MCF 10A (cell line): ENCODE data around the gene LKAAEAR1. TPM values are rescaled to one million over a fixed set of nuclear protein-coding genes. Genes with fewer than 3 reads are reported as not detected.

ENCODE experiments used
- BruUV-seq: library from RNA; stranded (reverse); fragments of 400-500 nt; replicated peaks from 2 replicates; lab custom pipeline; 2021; lab: Mats Ljungman, UMichigan
- CTCF ChIA-PET: fragments of 300-600 bp; sonication (Branson Sonifier 250); formaldehyde crosslinking; extraction: SDS; loops from one replicate; lab custom pipeline; 2021; ENCODE audit warnings: antibody characterized with exemption, inconsistent platforms; lab: Yijun Ruan, JAX
- POLR2A ChIA-PET: fragments of 300-600, 350-650 bp; sonication (Branson Sonifier 250); formaldehyde crosslinking; extraction: SDS; loops from one replicate; lab custom pipeline; 2020; ENCODE audit warnings: antibody characterized with exemption, inconsistent platforms; lab: Yijun Ruan, JAX
- DNase-seq: peaks from one replicate; pipeline ENCODE4 v3.0.0-alpha.2; 2018; ENCODE audit not compliant: unreplicated experiment
- H3K27ac Mint-ChIP-seq: one replicate; pipeline ENCODE4 v1.8.0; 2022; ENCODE audit warnings: mild to moderate bottlenecking, low read depth, mixed read lengths; ENCODE audit not compliant: unreplicated experiment
- H3K27me3 Mint-ChIP-seq: one replicate; pipeline ENCODE4 v1.8.0; 2022; ENCODE audit warnings: mixed read lengths; ENCODE audit not compliant: insufficient read depth, unreplicated experiment
- H3K36me3 Mint-ChIP-seq: one replicate; pipeline ENCODE4 v1.8.0; 2022; ENCODE audit warnings: mild to moderate bottlenecking, moderate library complexity, mixed read lengths; ENCODE audit not compliant: insufficient read depth, unreplicated experiment
- H3K4me1 Mint-ChIP-seq: one replicate; pipeline ENCODE4 v1.8.0; 2022; ENCODE audit warnings: mixed read lengths; ENCODE audit not compliant: insufficient read depth, unreplicated experiment
- H3K4me3 Mint-ChIP-seq: one replicate; pipeline ENCODE4 v1.8.0; 2022; ENCODE audit warnings: mild to moderate bottlenecking, moderate library complexity, mixed read lengths; ENCODE audit not compliant: unreplicated experiment
- H3K9me3 Mint-ChIP-seq: one replicate; pipeline ENCODE4 v1.8.0; 2022; ENCODE audit warnings: mixed read lengths; ENCODE audit not compliant: unreplicated experiment
- CTCF ChIP-seq: fragments of 200-600 bp; IDR thresholded peaks from one replicate; pipeline ENCODE4 v1.8.0; 2022; ENCODE audit warnings: antibody characterized with exemption, mild to moderate bottlenecking; ENCODE audit not compliant: unreplicated experiment
- intact Hi-C: fragments of 100-400 bp; cut with micrococcal nuclease; formaldehyde crosslinking; loops from 2 replicates; pipeline ENCODE4 v1.14.1; 2022
- total RNA-seq: library from RNA; stranded (reverse); gene quantifications from 2 replicates; pipeline ENCODE4 v1.2.3, GENCODE V29; 2022

LKAAEAR1 gene
- total RNA-seq, 1 experiment from 2014 or later, result not detected

GRCh38 chr20:64048402-64049044, 35.7 kb downstream of the LKAAEAR1 start:
- no peaks in the 10 kb centered on the region for H3K27me3 Mint-ChIP-seq
- no peak overlapping the region for H3K27ac Mint-ChIP-seq
- peaks cover 17% of the 10 kb centered on the region for H3K4me1 Mint-ChIP-seq
- peak overlapping the region; percentile 10 for H3K4me3 Mint-ChIP-seq
- ChIA-PET POLR2A (interaction anchor here (1.2 to 3.0 kb wide), 2 partner anchors 10 to 14 kb away, joined by 4 to 11 read pairs; partner anchors contain the start of gene TCEA2), CTCF (interaction anchor here (0.6 to 0.9 kb wide), 2 partner anchors 9 to 98 kb away, joined by 3 to 4 read pairs; no protein-coding TSS in a partner anchor)
- no TSS peak for BruUV-seq
- no peaks in the 10 kb centered on the region for H3K9me3 Mint-ChIP-seq
- TF ChIP-seq CTCF, result no peak
- DNase-seq, result no peak
- intact Hi-C loops, result no loop called here
- H3K36me3 Mint-ChIP-seq, result no peaks in the 10 kb centered on the region

GRCh38 chr20:64047968-64048401, 36.2 kb downstream of the LKAAEAR1 start:
- no peak for TF ChIP-seq CTCF
- CTCF ChIA-PET, result interaction anchor here (0.6 to 1.7 kb wide), 2 partner anchors 9 to 99 kb away, joined by 3 to 8 read pairs; no protein-coding TSS in a partner anchor
- POLR2A ChIA-PET, result interaction anchor here (0.6 kb wide), 1 partner anchor 25 kb away, joined by 3 read pairs; no protein-coding TSS in a partner anchor
- Mint-ChIP-seq H3K4me1 (peaks cover 17% of the 10 kb centered on the region), H3K27me3 (no peaks in the 10 kb centered on the region), H3K4me3 (peak overlapping the region; percentile 12), H3K36me3 (no peaks in the 10 kb centered on the region), H3K27ac (no peak overlapping the region), H3K9me3 (no peaks in the 10 kb centered on the region)
- no TSS peak for BruUV-seq
- intact Hi-C loops, result no loop called here
- DNase-seq, result no peak

- no peaks in the 10 kb centered on the region for H3K27me3 Mint-ChIP-seq
- no peak overlapping the region for H3K4me3 Mint-ChIP-seq
- no peaks in the 10 kb centered on the region for H3K9me3 Mint-ChIP-seq
- intact Hi-C loops, result no loop called here
- DNase-seq, result no peak
- no peak overlapping the region for H3K27ac Mint-ChIP-seq
- POLR2A ChIA-PET, result no interaction called here
- no peak for TF ChIP-seq CTCF
- no TSS peak for BruUV-seq
- CTCF ChIA-PET, result interaction anchor here (1.5 to 1.7 kb wide), 2 partner anchors 8 to 11 kb away, joined by 6 to 8 read pairs; no protein-coding TSS in a partner anchor
- no peaks in the 10 kb centered on the region for H3K36me3 Mint-ChIP-seq
- H3K4me1 Mint-ChIP-seq, result peaks cover 17% of the 10 kb centered on the region
These were observed 37.2 kb downstream of the LKAAEAR1 start for GRCh38 chr20:64047046-64047389.

- no peak for DNase-seq
- ChIA-PET POLR2A (interaction anchor here (0.6 to 2.0 kb wide), 8 partner anchors 8 to 418 kb away, joined by 3 to 13 read pairs (median 4); partner anchors contain the start of genes GMEB2, PRPF6 and TCEA2), CTCF (interaction anchor here (0.6 to 10.8 kb wide), 5 partner anchors 11 to 88 kb away, joined by 3 to 284 read pairs (median 3); partner anchors contain the start of gene TCEA2)
- H3K4me1 Mint-ChIP-seq, result peaks cover 23% of the 10 kb centered on the region
- TF ChIP-seq CTCF, result no peak
- intact Hi-C loops, result no loop called here
- H3K27ac Mint-ChIP-seq, result no peak overlapping the region
- H3K27me3 Mint-ChIP-seq, result no peaks in the 10 kb centered on the region
- H3K4me3 Mint-ChIP-seq, result peak overlapping the region; percentile 13
- no peaks in the 10 kb centered on the region for H3K9me3 Mint-ChIP-seq
- peaks cover 7% of the 10 kb centered on the region for H3K36me3 Mint-ChIP-seq
- BruUV-seq, result no TSS peak
These were observed 38.7 kb downstream of the LKAAEAR1 start for GRCh38 chr20:64045346-64046011.
